WERI-Rb-1 (cell line): ENCODE data around the gene LMOD3.

Source experiments
- DNase-seq: peaks from one replicate; pipeline ENCODE4 v3.0.0-alpha.2; 2020
- H3K27ac ChIP-seq: fragments of 250-450 bp; sonication (Bioruptor Pico); 2 replicates; pipeline ENCODE4 v1.5.1; 2020; ENCODE audit warnings: mild to moderate bottlenecking, moderate library complexity
- H3K27me3 ChIP-seq: fragments of 250-450 bp; sonication (Bioruptor Pico); 2 replicates; pipeline ENCODE4 v1.5.1; 2021; ENCODE audit warnings: mild to moderate bottlenecking, low read depth, moderate library complexity; ENCODE audit not compliant: insufficient read depth, severe bottlenecking
- H3K36me3 ChIP-seq: fragments of 250-450 bp; sonication (Bioruptor Pico); 2 replicates; pipeline ENCODE4 v1.5.1; 2020; ENCODE audit warnings: mild to moderate bottlenecking, moderate library complexity
- H3K4me3 ChIP-seq: 2 replicates; pipeline ENCODE4 v1.5.1; 2011; ENCODE audit warnings: low read depth, mild to moderate bottlenecking, control low read depth, low read length
- H3K9me3 ChIP-seq: fragments of 250-450 bp; sonication (Bioruptor Pico); 2 replicates; pipeline ENCODE4 v1.5.1; 2021; ENCODE audit warnings: mild to moderate bottlenecking, moderate library complexity; ENCODE audit not compliant: severe bottlenecking
- TF ChIP-seq, protein P1 (sequence below): IDR thresholded peaks from 2 replicates; pipeline ENCODE4 v1.5.1; 2011; ENCODE audit warnings: low read depth, mild to moderate bottlenecking, control low read depth, inconsistent platforms, low read length

LMOD3 gene

GRCh38 chr3:69144631-69145245, 22.3 kb upstream of the LMOD3 start:
- Histone ChIP-seq H3K4me3 (no peak overlapping the region), H3K36me3 (no peaks in the 10 kb centered on the region), H3K27me3 (no peaks in the 10 kb centered on the region), H3K27ac (no peak overlapping the region), H3K9me3 (no peaks in the 10 kb centered on the region)
- TF ChIP-seq, protein P1, sequence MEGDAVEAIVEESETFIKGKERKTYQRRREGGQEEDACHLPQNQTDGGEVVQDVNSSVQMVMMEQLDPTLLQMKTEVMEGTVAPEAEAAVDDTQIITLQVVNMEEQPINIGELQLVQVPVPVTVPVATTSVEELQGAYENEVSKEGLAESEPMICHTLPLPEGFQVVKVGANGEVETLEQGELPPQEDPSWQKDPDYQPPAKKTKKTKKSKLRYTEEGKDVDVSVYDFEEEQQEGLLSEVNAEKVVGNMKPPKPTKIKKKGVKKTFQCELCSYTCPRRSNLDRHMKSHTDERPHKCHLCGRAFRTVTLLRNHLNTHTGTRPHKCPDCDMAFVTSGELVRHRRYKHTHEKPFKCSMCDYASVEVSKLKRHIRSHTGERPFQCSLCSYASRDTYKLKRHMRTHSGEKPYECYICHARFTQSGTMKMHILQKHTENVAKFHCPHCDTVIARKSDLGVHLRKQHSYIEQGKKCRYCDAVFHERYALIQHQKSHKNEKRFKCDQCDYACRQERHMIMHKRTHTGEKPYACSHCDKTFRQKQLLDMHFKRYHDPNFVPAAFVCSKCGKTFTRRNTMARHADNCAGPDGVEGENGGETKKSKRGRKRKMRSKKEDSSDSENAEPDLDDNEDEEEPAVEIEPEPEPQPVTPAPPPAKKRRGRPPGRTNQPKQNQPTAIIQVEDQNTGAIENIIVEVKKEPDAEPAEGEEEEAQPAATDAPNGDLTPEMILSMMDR: no peak
- no peak for DNase-seq

- no peaks in the 10 kb centered on the region for H3K27me3 ChIP-seq
- DNase-seq: no peak
- H3K27ac ChIP-seq: no peak overlapping the region
- no peak overlapping the region for H3K4me3 ChIP-seq
- no peaks in the 10 kb centered on the region for H3K36me3 ChIP-seq
- TF ChIP-seq, protein P1: no peak
- H3K9me3 ChIP-seq: no peaks in the 10 kb centered on the region
Measured at GRCh38 chr3:69143612-69144011, 21.2 kb upstream of the LMOD3 start.

DNA sequence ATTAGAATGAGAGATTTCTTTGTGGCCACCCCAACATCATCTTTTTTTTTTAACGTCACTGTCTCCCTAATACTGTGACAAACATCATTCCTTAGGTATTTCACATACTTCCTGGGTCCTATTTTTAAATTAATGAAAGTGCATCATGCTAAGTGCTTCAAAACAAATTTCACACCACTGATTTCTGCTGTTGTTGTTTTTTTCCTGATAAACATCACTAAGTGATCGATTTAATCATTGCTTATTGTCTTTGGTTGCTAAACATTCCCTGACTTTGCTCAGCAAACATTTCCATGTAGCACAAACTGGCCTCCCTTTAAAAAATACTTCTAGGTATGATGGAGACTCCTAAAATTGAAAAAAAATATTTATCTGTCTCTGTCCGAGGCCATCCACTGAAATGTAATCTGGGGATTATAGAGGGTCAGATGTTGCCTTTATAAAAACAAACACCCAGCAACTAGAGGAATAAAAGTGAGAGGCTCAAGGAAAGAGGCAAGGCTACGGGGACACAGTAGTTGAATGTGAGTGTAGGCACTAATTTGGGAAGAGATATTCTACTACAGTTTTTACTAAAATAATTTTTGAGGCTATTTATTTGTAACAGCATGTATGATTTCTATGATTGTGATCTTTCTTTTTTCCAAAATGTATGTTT, 20.5 kb upstream of the LMOD3 start:
- DNase-seq: no peak
- H3K36me3 ChIP-seq: no peaks in the 10 kb centered on the region
- H3K9me3 ChIP-seq: no peaks in the 10 kb centered on the region
- H3K4me3 ChIP-seq: no peak overlapping the region
- TF ChIP-seq, protein P1: no peak
- no peaks in the 10 kb centered on the region for H3K27me3 ChIP-seq
- no peak overlapping the region for H3K27ac ChIP-seq

- no peaks in the 10 kb centered on the region for H3K36me3 ChIP-seq
- no peak overlapping the region for H3K27ac ChIP-seq
- no peaks in the 10 kb centered on the region for H3K9me3 ChIP-seq
- no peaks in the 10 kb centered on the region for H3K27me3 ChIP-seq
- no peak overlapping the region for H3K4me3 ChIP-seq
- no peak for DNase-seq
- TF ChIP-seq, protein P1: no peak
Measured at GRCh38 chr3:69142090-69142489, 19.7 kb upstream of the LMOD3 start.

DNA sequence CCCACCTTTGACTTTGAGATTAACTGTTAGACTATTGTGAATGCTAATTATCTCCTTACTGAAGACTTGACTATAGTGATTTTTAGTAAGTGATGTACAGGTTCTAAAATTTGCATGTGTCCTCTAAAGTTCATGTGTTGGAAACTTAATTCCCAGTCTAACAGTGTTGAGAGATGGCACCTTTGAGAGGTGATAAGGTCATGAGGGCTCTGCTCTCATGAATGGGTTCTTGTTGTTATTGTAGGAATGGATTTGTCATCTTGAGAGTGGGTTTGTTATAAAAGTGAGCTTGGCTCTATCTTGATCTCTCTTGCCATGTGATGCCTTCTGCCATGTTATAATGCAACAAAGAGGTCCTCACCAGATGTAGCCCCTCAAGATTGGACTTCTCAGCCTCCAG, 18.9 kb upstream of the LMOD3 start:
- TF ChIP-seq, protein P1: no peak
- no peak overlapping the region for H3K27ac ChIP-seq
- H3K4me3 ChIP-seq: no peak overlapping the region
- DNase-seq: no peak
- no peaks in the 10 kb centered on the region for H3K36me3 ChIP-seq
- H3K9me3 ChIP-seq: no peaks in the 10 kb centered on the region
- no peaks in the 10 kb centered on the region for H3K27me3 ChIP-seq

DNA sequence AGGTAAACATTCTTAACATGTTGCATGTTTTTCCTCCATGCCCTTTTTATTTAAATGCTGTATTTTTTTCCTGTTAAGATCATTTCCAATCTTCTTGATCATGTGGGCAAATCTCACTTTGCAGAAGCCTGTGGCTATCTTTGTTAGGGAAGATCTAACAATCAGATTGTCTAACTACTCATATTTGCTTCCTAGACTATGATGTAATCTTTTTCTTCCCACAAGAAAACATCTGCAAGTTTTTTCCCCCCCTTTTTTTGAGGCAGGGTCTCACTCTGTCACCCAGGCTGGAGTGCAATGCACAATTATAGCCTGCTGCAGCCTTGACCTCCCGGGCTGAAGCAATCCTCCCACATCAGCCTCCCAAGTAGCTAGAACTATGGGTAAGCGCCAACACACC, 15.0 kb upstream of the LMOD3 start:
- TF ChIP-seq, protein P1: no peak
- H3K27ac ChIP-seq: no peak overlapping the region

More for the DNA sequence above, 15.0 kb upstream of the LMOD3 start:
- Histone ChIP-seq H3K36me3 (no peaks in the 10 kb centered on the region), H3K27me3 (no peaks in the 10 kb centered on the region), H3K9me3 (no peaks in the 10 kb centered on the region), H3K4me3 (no peak overlapping the region)
- no peak for DNase-seq
